Neural progenitor cell (in vitro differentiated cells): Measurements from ENCODE around the gene ANKMY1. TPM values are rescaled to one million over a fixed set of nuclear protein-coding genes. Genes with fewer than 3 reads are reported as not detected.

Experiments
- DNase-seq: peaks from one replicate; pipeline ENCODE4 v3.0.0-alpha.2; 2016; ENCODE audit warnings: low spot score
- H2AFZ ChIP-seq: fragments of 200-600 bp; sonication (generic); replicated peaks from 2 replicates; pipeline ENCODE4 v1.6.1; 2016; ENCODE audit warnings: antibody characterized with exemption
- H3F3A ChIP-seq: fragments of 200-600 bp; sonication (generic); 2 replicates; pipeline ENCODE4 v1.6.1; 2016; ENCODE audit warnings: antibody characterized with exemption, low read depth
- H3K27ac ChIP-seq: fragments of 200-600 bp; sonication (generic); 2 replicates; pipeline ENCODE4 v1.5.1; 2016; ENCODE audit warnings: mild to moderate bottlenecking
- H3K27me3 ChIP-seq: fragments of 200-600 bp; sonication (generic); 2 replicates; pipeline ENCODE4 v1.6.1; 2016; ENCODE audit warnings: mild to moderate bottlenecking, moderate library complexity
- H3K36me3 ChIP-seq: fragments of 200-600 bp; sonication (generic); 2 replicates; pipeline ENCODE4 v1.5.1; 2016
- H3K4me1 ChIP-seq: fragments of 200-600 bp; sonication (generic); 2 replicates; pipeline ENCODE4 v1.6.1; 2016; ENCODE audit warnings: mixed run types
- H3K4me2 ChIP-seq: fragments of 200-600 bp; sonication (generic); 2 replicates; pipeline ENCODE4 v1.6.1; 2016
- H3K4me3 ChIP-seq: fragments of 200-600 bp; sonication (generic); 2 replicates; pipeline ENCODE4 v1.5.1; 2016
- H3K79me2 ChIP-seq: fragments of 200-600 bp; sonication (generic); 2 replicates; pipeline ENCODE4 v1.6.1; 2016; ENCODE audit warnings: low read depth
- H3K9ac ChIP-seq: fragments of 200-600 bp; sonication (generic); 2 replicates; pipeline ENCODE4 v1.6.1; 2016
- H3K9me3 ChIP-seq: fragments of 200-600 bp; sonication (generic); 2 replicates; pipeline ENCODE4 v1.5.1; 2016; ENCODE audit warnings: low read depth
- H4K20me1 ChIP-seq: fragments of 200-600 bp; sonication (generic); 2 replicates; pipeline ENCODE4 v1.6.1; 2016; ENCODE audit warnings: low read depth
- H3K27ac Mint-ChIP-seq: 3 replicates; pipeline ENCODE4 v1.8.0; 2021; ENCODE audit warnings: mixed read lengths
- H3K27me3 Mint-ChIP-seq: 2 replicates; pipeline ENCODE4 v1.8.0; 2022; ENCODE audit warnings: low read depth, mild to moderate bottlenecking, inconsistent platforms, moderate library complexity, mixed read lengths; ENCODE audit not compliant: insufficient read depth
- H3K36me3 Mint-ChIP-seq: 3 replicates; pipeline ENCODE4 v1.8.0; 2021; ENCODE audit warnings: mixed read lengths
- H3K4me1 Mint-ChIP-seq: 3 replicates; pipeline ENCODE4 v1.8.0; 2021; ENCODE audit warnings: mixed read lengths
- H3K4me3 Mint-ChIP-seq: 3 replicates; pipeline ENCODE4 v1.8.0; 2021; ENCODE audit warnings: mild to moderate bottlenecking, moderate library complexity, mixed read lengths
- H3K9me3 Mint-ChIP-seq: 3 replicates; pipeline ENCODE4 v1.8.0; 2020; ENCODE audit warnings: mixed read lengths
- CTCF ChIP-seq: fragments of 200-600 bp; sonication (generic); IDR thresholded peaks from 2 replicates; pipeline ENCODE4 v1.5.1; 2017; ENCODE audit warnings: antibody characterized with exemption, mild to moderate bottlenecking
- EZH2 ChIP-seq: fragments of 200-600 bp; sonication (generic); IDR thresholded peaks from 2 replicates; pipeline ENCODE4 v1.6.1; 2017; ENCODE audit warnings: antibody characterized with exemption, mild to moderate bottlenecking, moderate library complexity
- EZH2phosphoT487 ChIP-seq: fragments of 200-600 bp; sonication (generic); IDR thresholded peaks from 2 replicates; pipeline ENCODE4 v1.6.1; 2017; ENCODE audit warnings: antibody characterized with exemption
- total RNA-seq: library from RNA; depleted of rRNA; stranded (reverse); fragments of >200 nt; gene quantifications from 2 replicates; pipeline ENCODE4 v1.2.3, GENCODE V29; 2015; ENCODE audit warnings: low replicate concordance

ANKMY1 gene
- total RNA-seq, 1 donor from 2014 or later = 4.2 TPM

- Histone ChIP-seq H3K79me2 (peaks cover 63% of the 10 kb centered on the region), H3K27ac (no peak overlapping the region), H2AFZ (no peak overlapping the region), H3K4me3 (no peak overlapping the region), H3F3A (no peaks in the 10 kb centered on the region), H4K20me1 (peaks cover 46% of the 10 kb centered on the region), H3K4me2 (peak overlapping the region; percentile 91), H3K9ac (no peak overlapping the region), H3K27me3 (no peaks in the 10 kb centered on the region), H3K36me3 (no peaks in the 10 kb centered on the region), H3K9me3 (no peaks in the 10 kb centered on the region), H3K4me1 (peaks cover 19% of the 10 kb centered on the region)
- TF ChIP-seq CTCF (no peak), EZH2phosphoT487 (no peak), EZH2 (no peak)
- peaks cover 30% of the 10 kb centered on the region for H3K4me1 Mint-ChIP-seq
- no peak overlapping the region for H3K27ac Mint-ChIP-seq
- no peak for DNase-seq
- H3K9me3 Mint-ChIP-seq = no peaks in the 10 kb centered on the region
- H3K4me3 Mint-ChIP-seq = peak overlapping the region; percentile 95
- peaks cover 9% of the 10 kb centered on the region for H3K36me3 Mint-ChIP-seq
- H3K27me3 Mint-ChIP-seq = no peaks in the 10 kb centered on the region
Measured at GRCh38 chr2:240588669-240589068, 30.9 kb upstream of the ANKMY1 start.

GRCh38 chr2:240588006-240588655 lies 30.3 kb upstream of the ANKMY1 start:
- Histone ChIP-seq H2AFZ (no peak overlapping the region), H3K36me3 (no peaks in the 10 kb centered on the region), H3K4me2 (peak overlapping the region; percentile 91), H3K4me1 (peaks cover 19% of the 10 kb centered on the region), H3K27ac (no peak overlapping the region), H3K9me3 (no peaks in the 10 kb centered on the region), H3K4me3 (peak overlapping the region; percentile 90), H3F3A (no peaks in the 10 kb centered on the region), H3K27me3 (no peaks in the 10 kb centered on the region), H4K20me1 (peaks cover 41% of the 10 kb centered on the region), H3K9ac (peak overlapping the region; percentile 18), H3K79me2 (peaks cover 68% of the 10 kb centered on the region)
- peak overlapping the region; percentile 95 for H3K4me3 Mint-ChIP-seq
- H3K27me3 Mint-ChIP-seq = no peaks in the 10 kb centered on the region
- H3K4me1 Mint-ChIP-seq = peaks cover 30% of the 10 kb centered on the region
- TF ChIP-seq EZH2phosphoT487 (no peak), CTCF (no peak), EZH2 (no peak)
- no peak for DNase-seq
- H3K27ac Mint-ChIP-seq = peak overlapping the region; percentile 15
- no peaks in the 10 kb centered on the region for H3K9me3 Mint-ChIP-seq
- peaks cover 9% of the 10 kb centered on the region for H3K36me3 Mint-ChIP-seq

GRCh38 chr2:240586919-240587800 lies 29.4 kb upstream of the ANKMY1 start:
- DNase-seq = peak; percentile 82
- H3K79me2 ChIP-seq = peaks cover 77% of the 10 kb centered on the region

More at GRCh38 chr2:240586919-240587800, 29.4 kb upstream of the ANKMY1 start:
- no peaks in the 10 kb centered on the region for H3K9me3 Mint-ChIP-seq
- H3K27ac ChIP-seq = no peak overlapping the region
- peak overlapping the region; percentile 64 for H3K9ac ChIP-seq
- no peaks in the 10 kb centered on the region for H3K9me3 ChIP-seq
- H2AFZ ChIP-seq = peak overlapping the region; percentile 91
- H3K27ac Mint-ChIP-seq = no peak overlapping the region
- no peaks in the 10 kb centered on the region for H3F3A ChIP-seq
- H3K4me1 ChIP-seq = peaks cover 19% of the 10 kb centered on the region
- H3K27me3 Mint-ChIP-seq = no peaks in the 10 kb centered on the region
- H4K20me1 ChIP-seq = peaks cover 41% of the 10 kb centered on the region
- H3K36me3 Mint-ChIP-seq = peaks cover 8% of the 10 kb centered on the region
- peaks cover 38% of the 10 kb centered on the region for H3K4me1 Mint-ChIP-seq
- H3K36me3 ChIP-seq = no peaks in the 10 kb centered on the region
- peak overlapping the region; percentile 90 for H3K4me3 ChIP-seq
- H3K4me3 Mint-ChIP-seq = peak overlapping the region; percentile 95
- peak overlapping the region; percentile 91 for H3K4me2 ChIP-seq
- TF ChIP-seq EZH2 = no peak
- TF ChIP-seq EZH2phosphoT487 = no peak
- no peak for TF ChIP-seq CTCF
- no peaks in the 10 kb centered on the region for H3K27me3 ChIP-seq
